CD4-positive, alpha-beta T cell (primary cell): ENCODE results near the gene CYP21A2. TPM values are rescaled to one million over a fixed set of nuclear protein-coding genes. Genes with fewer than 3 reads are reported as not detected.

Experiments
- ATAC-seq: fragments of 200-7000 bp; cut with Tn5 transposase; one replicate; pipeline ENCODE4 v1.10.0; 2022; ENCODE audit warnings: mild to moderate bottlenecking; ENCODE audit not compliant: poor library complexity
- CTCF ChIA-PET: fragments of 350-600 bp; sonication (Branson Sonifier 250); formaldehyde crosslinking; loops from one replicate; lab custom pipeline; 2021; ENCODE audit warnings: antibody characterized with exemption, inconsistent platforms; lab: Charles Lee
- POLR2A ChIA-PET: fragments of 350-600 bp; sonication (Branson Sonifier 250); formaldehyde crosslinking; loops from one replicate; lab custom pipeline; 2021; ENCODE audit warnings: antibody characterized with exemption, inconsistent platforms; lab: Charles Lee
- DNase-seq, 14 experiments: peaks; one replicate each; pipeline ENCODE4 v3.0.0-alpha.2; 2013 to 2020; ENCODE audit warnings: mixed read lengths in 2 of 14
- H3K27ac ChIP-seq, 2 donors: one replicate each; pipeline versions ENCODE4 v1.5.1 to v1.7.0; 2013; ENCODE audit warnings: low read length in 2 of 2, low read depth in 1 of 2, mild to moderate bottlenecking in 1 of 2
- H3K27me3 ChIP-seq, 2 experiments: 1 replicate in 1 of 2; 2 replicates in 1 of 2; pipeline versions ENCODE4 v1.6.1 to v1.7.0; 2013; ENCODE audit warnings: low read length in 2 of 2, control low read depth in 1 of 2, mild to moderate bottlenecking in 1 of 2, moderate library complexity in 1 of 2; ENCODE audit not compliant: insufficient read depth in 2 of 2, control insufficient read depth in 1 of 2
- H3K36me3 ChIP-seq: one replicate; pipeline ENCODE4 v1.6.1; 2013; ENCODE audit warnings: low read length, control low read depth; ENCODE audit not compliant: insufficient read depth
- H3K4me1 ChIP-seq: one replicate; pipeline ENCODE4 v1.6.1; 2013; ENCODE audit warnings: low read length, control low read depth; ENCODE audit not compliant: insufficient read depth
- H3K4me3 ChIP-seq: one replicate; pipeline ENCODE4 v1.5.1; 2013; ENCODE audit warnings: mild to moderate bottlenecking, low read length, moderate library complexity
- H3K9me3 ChIP-seq, 2 experiments: 1 replicate in 1 of 2; 2 replicates in 1 of 2; pipeline versions ENCODE4 v1.6.1 to v1.7.0; 2013; ENCODE audit warnings: low read length in 2 of 2, mild to moderate bottlenecking in 2 of 2, control low read depth in 1 of 2, moderate library complexity in 1 of 2; ENCODE audit not compliant: control insufficient read depth in 1 of 2, insufficient read depth in 1 of 2
- H3K27ac Mint-ChIP-seq: one replicate; pipeline ENCODE4 v1.8.0; 2020; ENCODE audit warnings: mixed read lengths
- H3K27me3 Mint-ChIP-seq: one replicate; pipeline ENCODE4 v1.8.0; 2021; ENCODE audit warnings: mixed read lengths
- H3K36me3 Mint-ChIP-seq: one replicate; pipeline ENCODE4 v1.8.0; 2021; ENCODE audit warnings: low read depth, mixed read lengths
- H3K4me1 Mint-ChIP-seq: one replicate; pipeline ENCODE4 v1.8.0; 2021; ENCODE audit warnings: low read depth, mixed read lengths
- H3K4me3 Mint-ChIP-seq: one replicate; pipeline ENCODE4 v1.8.0; 2020; ENCODE audit warnings: mild to moderate bottlenecking, mixed read lengths
- H3K9me3 Mint-ChIP-seq: one replicate; pipeline ENCODE4 v1.8.0; 2020; ENCODE audit warnings: mixed read lengths
- CTCF ChIP-seq: fragments of 200-600 bp; IDR thresholded peaks from one replicate; pipeline ENCODE4 v1.8.0; 2022; ENCODE audit warnings: antibody characterized with exemption, mild to moderate bottlenecking
- intact Hi-C, 2 experiments: fragments of 100-400 bp; cut with DNase I in 1 of 2; cut with micrococcal nuclease in 1 of 2; formaldehyde crosslinking; loops; one replicate each; pipeline versions ENCODE4 v1.15.1 to v1.9.0; 2023 to 2025; cut with DNase I, micrococcal nuclease
- total RNA-seq, 174 experiments: library from RNA in 2 of 174; stranded (reverse) in 2 of 174; gene quantifications; one replicate each; pipeline ENCODE4 v1.2.3 and lab custom pipeline; 2021 to 2026

CYP21A2 gene
- total RNA-seq, 2 experiments from 2014 or later: 0.17 to 0.36 TPM

GRCh38 chr6:32057966-32058365 is 19.8 kb downstream of the CYP21A2 start:
- CTCF ChIA-PET: no interaction called here
- no peaks in the 10 kb centered on the region for H3K36me3 ChIP-seq
- no peak for TF ChIP-seq CTCF

GRCh38 chr6:32058511-32058963 is 20.3 kb downstream of the CYP21A2 start:
- Histone ChIP-seq H3K4me3 (no peak overlapping the region), H3K36me3 (no peaks in the 10 kb centered on the region), H3K9me3 (no peaks in the 10 kb centered on the region), H3K27ac (no peak overlapping the region), H3K27me3 (no peaks in the 10 kb centered on the region), H3K4me1 (no peaks in the 10 kb centered on the region)
- Mint-ChIP-seq H3K4me3 (no peak overlapping the region), H3K36me3 (no peaks in the 10 kb centered on the region), H3K27me3 (no peaks in the 10 kb centered on the region), H3K27ac (no peak overlapping the region), H3K9me3 (no peaks in the 10 kb centered on the region), H3K4me1 (no peaks in the 10 kb centered on the region)
- no peak for ATAC-seq
- ChIA-PET CTCF (no interaction called here), POLR2A (no interaction called here)
- DNase-seq: no peak
- no peak for TF ChIP-seq CTCF
- intact Hi-C loops: no loop called here

More at GRCh38 chr6:32057966-32058365, 19.8 kb downstream of the CYP21A2 start:
- Histone ChIP-seq H3K27me3 (no peaks in the 10 kb centered on the region), H3K4me3 (no peak overlapping the region), H3K9me3 (no peaks in the 10 kb centered on the region), H3K4me1 (no peaks in the 10 kb centered on the region), H3K27ac (no peak overlapping the region)
- POLR2A ChIA-PET: no interaction called here
- intact Hi-C loops: no loop called here
- Mint-ChIP-seq H3K9me3 (no peaks in the 10 kb centered on the region), H3K36me3 (no peaks in the 10 kb centered on the region), H3K27ac (no peak overlapping the region), H3K27me3 (no peaks in the 10 kb centered on the region), H3K4me3 (no peak overlapping the region), H3K4me1 (no peaks in the 10 kb centered on the region)
- DNase-seq (no peak), ATAC-seq (no peak)

GRCh38 chr6:32060966-32061655 is 22.9 kb downstream of the CYP21A2 start:
- no peak overlapping the region for H3K4me3 ChIP-seq
- ATAC-seq: no peak
- Mint-ChIP-seq H3K4me3 (no peak overlapping the region), H3K4me1 (no peaks in the 10 kb centered on the region), H3K9me3 (no peaks in the 10 kb centered on the region), H3K36me3 (no peaks in the 10 kb centered on the region), H3K27ac (no peak overlapping the region), H3K27me3 (no peaks in the 10 kb centered on the region)
- POLR2A ChIA-PET: no interaction called here
- intact Hi-C loops: no loop called here
- H3K9me3 ChIP-seq: no peaks in the 10 kb centered on the region
- no peak for DNase-seq
- no peak overlapping the region for H3K27ac ChIP-seq
- TF ChIP-seq CTCF: no peak
- CTCF ChIA-PET: no interaction called here
- H3K4me1 ChIP-seq: no peaks in the 10 kb centered on the region
- no peaks in the 10 kb centered on the region for H3K36me3 ChIP-seq
- H3K27me3 ChIP-seq: no peaks in the 10 kb centered on the region
